Activated T-helper 1 cell treated with anti-CD3 and anti-CD28 coated beads, Interleukin-12 subunit alpha, Interleukin-12 subunit beta, Interleukin-2, Interleukin-4 antibody, amounts not matched to agents 30 ng/mL and 10 ng/mL and 1 ng/mL, durations not matched to agents 14 hours and 24 hours and 36 hours (primary cell): Measurements from ENCODE around the gene EYA4. TPM values are rescaled to one million over a fixed set of nuclear protein-coding genes. Genes with fewer than 3 reads are reported as not detected.

Source experiments
- DNase-seq: peaks from one replicate; pipeline ENCODE4 v3.0.0; 2021; ENCODE audit warnings: low spot score
- H3K27ac Mint-ChIP-seq: one replicate; pipeline ENCODE4 v1.8.0; 2021; ENCODE audit warnings: mild to moderate bottlenecking, mixed read lengths
- H3K27me3 Mint-ChIP-seq: one replicate; pipeline ENCODE4 v1.8.0; 2022; ENCODE audit warnings: mild to moderate bottlenecking, moderate library complexity, mixed read lengths; ENCODE audit not compliant: insufficient read depth
- H3K36me3 Mint-ChIP-seq: one replicate; pipeline ENCODE4 v1.8.0; 2021; ENCODE audit warnings: low read depth, mixed read lengths
- H3K4me1 Mint-ChIP-seq: one replicate; pipeline ENCODE4 v1.8.0; 2021; ENCODE audit warnings: low read depth, mixed read lengths
- H3K4me3 Mint-ChIP-seq: one replicate; pipeline ENCODE4 v1.8.0; 2021; ENCODE audit warnings: mild to moderate bottlenecking, moderate library complexity, mixed read lengths
- H3K9me3 Mint-ChIP-seq: one replicate; pipeline ENCODE4 v1.8.0; 2021; ENCODE audit warnings: mixed read lengths
- intact Hi-C: fragments of 100-400 bp; cut with micrococcal nuclease; formaldehyde crosslinking; loops from one replicate; pipeline ENCODE4 v1.15.1; 2024
- total RNA-seq: library from RNA; stranded (reverse); gene quantifications from 2 replicates; pipeline ENCODE4 v1.2.3, GENCODE V29; 2022

The EYA4 gene
- total RNA-seq, 1 donor from 2014 or later, result not detected

DNA sequence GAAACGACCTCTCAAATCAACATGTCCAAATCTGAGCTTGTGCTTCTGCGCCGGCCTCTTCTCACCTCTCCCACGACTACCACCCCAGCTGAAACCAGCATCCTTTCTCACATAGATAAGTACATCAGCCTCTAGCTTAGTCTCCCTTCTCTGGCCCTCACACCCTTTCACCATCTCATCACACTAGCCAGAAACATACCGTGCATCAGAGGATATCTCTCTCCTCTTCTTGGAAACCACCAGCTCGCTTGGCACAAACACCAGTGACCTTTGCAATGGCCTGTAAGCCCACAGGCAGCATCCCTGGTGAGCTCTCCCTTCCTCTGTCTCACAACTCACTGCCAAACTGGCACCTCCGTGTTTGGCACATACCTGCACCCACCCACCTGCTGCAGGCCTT is 291.8 kb downstream of the EYA4 start:
- Mint-ChIP-seq H3K4me3 (no peak overlapping the region), H3K4me1 (no peaks in the 10 kb centered on the region), H3K27ac (no peak overlapping the region), H3K36me3 (no peaks in the 10 kb centered on the region), H3K27me3 (no peaks in the 10 kb centered on the region), H3K9me3 (no peaks in the 10 kb centered on the region)
- intact Hi-C loops, result no loop called here
- DNase-seq, result no peak

DNA sequence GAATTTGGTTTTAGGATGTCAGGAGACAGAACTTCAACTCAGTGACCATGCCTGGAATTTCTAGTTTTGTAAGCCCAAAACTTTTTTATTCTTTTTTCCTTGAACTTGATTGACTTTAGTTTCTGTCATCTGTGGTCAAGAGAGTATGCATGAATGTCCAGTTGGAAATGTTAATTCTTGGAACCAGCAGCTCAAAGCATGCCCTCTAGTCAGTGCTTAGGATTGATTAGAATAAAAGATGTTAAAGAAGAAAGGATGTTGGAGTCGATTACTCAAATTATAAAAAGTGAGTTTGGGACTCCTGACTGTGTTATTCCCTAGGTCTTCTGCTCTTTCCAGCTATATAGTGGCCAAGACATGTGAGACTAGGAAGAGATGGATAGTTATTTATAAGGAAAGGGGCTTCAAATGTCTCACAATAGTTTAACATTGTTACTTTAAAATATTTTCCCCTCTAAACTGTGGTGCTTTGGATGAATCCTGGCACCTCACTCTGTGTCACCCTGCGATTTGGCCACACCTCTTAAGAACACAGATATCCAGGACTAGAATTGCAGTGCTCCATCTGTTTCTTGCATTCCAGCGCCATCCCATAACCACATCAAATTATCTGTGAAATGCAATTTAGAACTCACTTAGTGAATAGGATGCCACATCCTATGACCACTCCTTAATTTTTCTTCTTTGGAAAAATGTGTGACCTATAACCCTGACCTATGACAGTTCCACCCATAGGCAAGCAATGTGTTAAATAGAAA is 298.5 kb downstream of the EYA4 start:
- Mint-ChIP-seq H3K9me3 (no peaks in the 10 kb centered on the region), H3K4me3 (no peak overlapping the region), H3K4me1 (no peaks in the 10 kb centered on the region), H3K27me3 (peaks cover 2% of the 10 kb centered on the region), H3K36me3 (no peaks in the 10 kb centered on the region), H3K27ac (no peak overlapping the region)
- intact Hi-C loops, result no loop called here
- no peak for DNase-seq

DNA sequence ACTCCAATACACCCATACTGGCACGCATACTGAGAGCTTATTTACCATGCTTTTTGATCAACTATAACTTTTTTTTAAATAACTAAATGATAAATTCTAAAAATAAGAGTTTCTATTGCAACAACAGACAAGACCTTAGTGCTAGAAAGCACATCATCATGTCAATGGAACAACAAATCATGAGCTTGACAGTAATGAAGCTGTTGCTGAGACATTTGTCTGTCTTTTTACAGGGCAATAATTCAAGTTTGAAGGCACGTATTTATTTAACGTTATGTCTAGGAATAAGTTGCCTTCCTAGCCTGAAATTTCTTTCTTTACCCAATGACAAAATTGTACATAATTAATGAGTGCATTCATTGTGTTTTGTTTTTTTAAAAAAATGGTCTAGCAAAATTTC is 299.2 kb downstream of the EYA4 start:
- intact Hi-C loops, result no loop called here
- Mint-ChIP-seq H3K36me3 (no peaks in the 10 kb centered on the region), H3K27me3 (peaks cover 2% of the 10 kb centered on the region), H3K9me3 (no peaks in the 10 kb centered on the region), H3K4me3 (no peak overlapping the region), H3K4me1 (no peaks in the 10 kb centered on the region), H3K27ac (no peak overlapping the region)
- no peak for DNase-seq

DNA sequence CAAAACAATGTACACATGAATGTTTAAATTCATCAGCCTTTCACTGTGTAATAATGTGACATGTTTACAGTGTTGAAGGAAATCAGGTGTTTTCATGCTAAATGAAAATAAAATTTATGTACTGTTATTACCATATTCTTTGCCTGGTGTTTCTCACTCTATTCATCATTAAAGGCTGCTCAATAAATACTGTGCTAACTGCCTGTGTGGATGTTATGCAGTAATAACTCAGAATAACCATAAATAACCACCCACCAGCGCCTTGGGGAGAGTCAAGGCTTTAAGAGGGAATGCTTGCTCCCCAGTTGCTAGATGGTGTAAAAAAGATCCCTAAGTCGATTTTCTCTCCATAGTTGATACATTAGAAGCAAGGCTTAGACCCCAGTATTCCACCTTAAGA is 299.9 kb downstream of the EYA4 start:
- Mint-ChIP-seq H3K9me3 (no peaks in the 10 kb centered on the region), H3K4me1 (no peaks in the 10 kb centered on the region), H3K27ac (no peak overlapping the region), H3K4me3 (no peak overlapping the region), H3K36me3 (no peaks in the 10 kb centered on the region), H3K27me3 (peaks cover 2% of the 10 kb centered on the region)
- no peak for DNase-seq
- intact Hi-C loops, result no loop called here

DNA sequence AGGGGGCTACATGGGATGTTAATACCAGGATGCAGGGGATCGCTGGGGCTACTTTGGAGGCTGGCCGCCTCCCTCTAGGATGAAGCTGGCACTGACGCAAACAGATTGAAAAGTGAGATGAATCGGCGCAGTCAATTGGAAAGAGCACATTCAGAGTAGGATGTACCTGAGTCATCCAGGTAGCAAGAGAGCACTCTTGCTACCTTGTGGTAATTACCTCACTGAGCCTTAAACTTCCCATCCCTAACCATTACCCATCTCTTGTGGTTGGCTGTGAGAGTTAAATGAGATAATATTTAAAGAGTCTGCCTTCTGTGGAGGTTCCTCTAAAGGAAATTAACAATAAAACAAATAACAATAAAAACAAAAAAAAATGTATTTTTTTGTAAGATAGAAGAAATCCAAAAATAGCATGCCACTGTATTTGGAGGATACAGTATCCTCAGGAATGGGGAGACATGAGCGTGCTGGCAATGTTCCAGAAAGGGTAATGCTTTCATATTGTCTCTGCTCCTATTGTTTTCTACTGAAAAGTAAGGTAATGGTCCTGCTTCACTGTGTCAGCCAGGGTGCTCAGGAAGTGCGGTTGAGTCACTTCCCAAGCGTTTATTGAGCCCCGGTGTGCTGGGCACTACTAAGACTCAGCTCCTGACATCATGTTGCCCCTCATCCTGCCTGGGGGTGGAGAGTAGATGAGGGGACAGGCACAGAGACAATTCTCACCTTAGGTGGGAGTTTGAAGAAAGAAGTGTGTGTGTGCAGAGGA is 301.1 kb downstream of the EYA4 start:
- no peaks in the 10 kb centered on the region for H3K9me3 Mint-ChIP-seq
- H3K36me3 Mint-ChIP-seq, result no peaks in the 10 kb centered on the region
- H3K4me1 Mint-ChIP-seq, result no peaks in the 10 kb centered on the region
- no peak overlapping the region for H3K27ac Mint-ChIP-seq
- H3K4me3 Mint-ChIP-seq, result no peak overlapping the region
- peaks cover 2% of the 10 kb centered on the region for H3K27me3 Mint-ChIP-seq
- intact Hi-C loops, result no loop called here
- no peak for DNase-seq

DNA sequence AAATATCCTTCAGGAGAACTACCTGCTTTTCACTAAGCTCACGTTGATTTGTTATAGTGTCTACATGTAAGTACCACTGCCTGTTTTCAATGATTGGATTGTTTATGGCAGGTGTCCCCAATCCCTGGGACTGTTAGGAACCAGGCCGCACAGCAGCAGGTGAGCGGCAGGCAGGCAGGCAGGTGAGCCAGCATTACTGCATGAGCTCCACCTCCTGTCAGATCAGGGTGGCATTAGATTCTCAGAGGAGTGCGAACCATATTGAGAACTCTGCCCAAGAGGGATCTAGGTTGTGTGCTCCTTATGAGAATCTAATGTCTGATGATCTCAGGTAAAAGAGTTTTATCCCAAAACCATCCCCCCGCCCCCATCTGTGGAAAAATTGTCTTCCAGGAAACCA is 303.3 kb downstream of the EYA4 start:
- no peak overlapping the region for H3K4me3 Mint-ChIP-seq
- no peak for DNase-seq
- no peaks in the 10 kb centered on the region for H3K9me3 Mint-ChIP-seq
- no peaks in the 10 kb centered on the region for H3K27me3 Mint-ChIP-seq
- no peaks in the 10 kb centered on the region for H3K36me3 Mint-ChIP-seq
- intact Hi-C loops, result no loop called here
- H3K4me1 Mint-ChIP-seq, result no peaks in the 10 kb centered on the region
- H3K27ac Mint-ChIP-seq, result no peak overlapping the region

DNA sequence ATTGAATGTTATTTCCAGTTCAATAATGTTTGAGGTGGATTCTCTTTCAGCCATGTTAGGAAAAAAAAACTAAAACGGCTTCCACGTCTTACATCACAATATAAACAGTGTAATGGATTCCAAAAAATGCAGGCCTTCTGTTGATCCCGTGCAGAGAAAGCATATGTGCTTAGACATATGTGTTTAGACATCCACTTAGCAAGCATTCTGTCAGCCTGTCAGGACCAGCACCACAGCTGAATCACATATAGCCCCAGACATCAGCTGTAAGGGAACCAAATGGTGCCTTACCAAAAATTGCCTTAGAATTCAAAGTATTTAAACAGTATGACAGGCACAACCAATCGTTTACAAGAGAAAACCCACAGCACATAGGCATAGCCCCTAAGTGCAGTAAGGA is 304.9 kb downstream of the EYA4 start:
- no peaks in the 10 kb centered on the region for H3K4me1 Mint-ChIP-seq
- no peaks in the 10 kb centered on the region for H3K9me3 Mint-ChIP-seq
- H3K27me3 Mint-ChIP-seq, result peaks cover 5% of the 10 kb centered on the region
- no peaks in the 10 kb centered on the region for H3K36me3 Mint-ChIP-seq
- no peak overlapping the region for H3K4me3 Mint-ChIP-seq
- intact Hi-C loops, result no loop called here
- no peak overlapping the region for H3K27ac Mint-ChIP-seq
- DNase-seq, result no peak

DNA sequence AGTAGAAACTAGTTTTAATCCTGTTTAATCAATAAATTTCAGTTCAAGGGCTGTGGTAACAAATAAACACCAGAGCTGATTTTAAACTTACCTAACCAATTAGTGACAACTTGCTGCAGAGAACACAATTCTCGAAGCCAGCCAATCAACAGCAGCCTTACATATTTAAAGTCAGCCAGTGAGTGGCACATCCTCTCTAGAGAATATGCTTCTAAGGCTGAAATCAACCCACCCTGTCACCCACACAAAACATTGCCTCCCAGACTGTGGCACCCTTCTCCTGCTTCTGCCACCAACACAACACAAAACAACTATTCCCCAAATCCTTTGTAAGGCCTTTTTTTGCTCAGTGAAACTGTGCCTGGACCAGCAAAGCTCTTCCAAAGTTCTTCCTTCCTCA is 306.0 kb downstream of the EYA4 start:
- H3K4me3 Mint-ChIP-seq, result no peak overlapping the region
- DNase-seq, result no peak
- intact Hi-C loops, result no loop called here
- H3K4me1 Mint-ChIP-seq, result no peaks in the 10 kb centered on the region
- no peaks in the 10 kb centered on the region for H3K9me3 Mint-ChIP-seq
- H3K27me3 Mint-ChIP-seq, result peaks cover 7% of the 10 kb centered on the region
- H3K36me3 Mint-ChIP-seq, result no peaks in the 10 kb centered on the region
- H3K27ac Mint-ChIP-seq, result no peak overlapping the region

DNA sequence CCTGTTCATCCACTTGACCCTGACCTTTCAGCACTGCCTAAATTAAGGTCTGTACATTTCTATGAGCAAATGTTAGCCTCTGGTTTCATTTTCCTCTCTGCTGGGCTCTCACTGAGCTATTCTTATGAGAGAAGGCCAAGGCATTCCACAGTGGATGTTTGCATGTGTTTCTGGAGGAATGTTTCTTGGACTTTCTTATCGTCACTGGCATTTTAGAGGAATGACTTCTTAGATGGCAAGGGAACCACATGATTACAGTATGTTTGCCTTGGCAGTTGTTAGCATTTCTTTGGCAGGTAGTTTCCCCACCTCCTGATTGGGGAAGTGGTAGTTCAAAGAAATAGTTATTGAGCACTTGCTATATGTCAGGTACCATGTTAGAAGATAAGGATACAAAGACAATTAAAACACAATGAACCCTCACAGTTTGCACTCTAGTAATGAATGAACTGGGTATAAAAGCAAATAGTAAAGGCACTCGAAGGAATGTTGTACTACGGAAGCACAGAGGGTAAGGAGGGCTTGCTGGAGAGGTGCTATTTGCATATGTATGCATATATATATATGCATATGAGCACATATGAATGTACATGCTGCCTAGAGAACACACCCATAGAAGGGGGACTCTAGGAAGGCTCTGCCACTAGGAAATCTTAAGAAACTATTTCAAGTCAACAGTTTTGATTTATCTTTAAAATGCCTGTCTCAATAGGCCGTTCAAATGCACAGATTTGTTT is 307.4 kb downstream of the EYA4 start:
- intact Hi-C loops, result no loop called here
- no peaks in the 10 kb centered on the region for H3K4me1 Mint-ChIP-seq

DNA sequence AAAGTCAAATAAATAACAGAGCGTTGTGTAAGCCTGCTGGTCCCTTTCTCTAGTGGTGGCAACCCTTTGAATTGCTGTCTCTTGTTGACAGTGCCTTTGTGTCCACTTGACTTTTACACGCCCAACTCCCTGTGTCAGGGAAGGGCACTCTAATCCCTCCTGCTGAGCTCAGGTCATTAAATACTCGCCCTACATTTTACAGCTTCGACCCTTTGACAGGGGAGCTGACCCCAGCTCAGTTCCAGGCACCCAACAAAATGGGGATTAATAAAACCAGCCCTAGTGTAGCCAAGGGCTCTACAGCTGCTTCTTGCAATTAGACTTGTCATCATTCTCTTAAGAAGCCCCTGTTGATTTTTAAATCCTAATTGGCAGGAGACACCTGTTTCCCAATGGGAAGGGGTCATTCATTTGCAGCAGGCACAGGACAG is 308.2 kb downstream of the EYA4 start:
- no peaks in the 10 kb centered on the region for H3K36me3 Mint-ChIP-seq
- peaks cover 7% of the 10 kb centered on the region for H3K27me3 Mint-ChIP-seq
- H3K27ac Mint-ChIP-seq, result no peak overlapping the region
- intact Hi-C loops, result no loop called here
- H3K9me3 Mint-ChIP-seq, result no peaks in the 10 kb centered on the region
- DNase-seq, result no peak
- no peaks in the 10 kb centered on the region for H3K4me1 Mint-ChIP-seq
- no peak overlapping the region for H3K4me3 Mint-ChIP-seq

More for the DNA sequence above, 307.4 kb downstream of the EYA4 start:
- H3K27me3 Mint-ChIP-seq, result peaks cover 7% of the 10 kb centered on the region
- no peaks in the 10 kb centered on the region for H3K36me3 Mint-ChIP-seq
- H3K9me3 Mint-ChIP-seq, result no peaks in the 10 kb centered on the region
- H3K4me3 Mint-ChIP-seq, result no peak overlapping the region
- no peak for DNase-seq
- H3K27ac Mint-ChIP-seq, result no peak overlapping the region

DNA sequence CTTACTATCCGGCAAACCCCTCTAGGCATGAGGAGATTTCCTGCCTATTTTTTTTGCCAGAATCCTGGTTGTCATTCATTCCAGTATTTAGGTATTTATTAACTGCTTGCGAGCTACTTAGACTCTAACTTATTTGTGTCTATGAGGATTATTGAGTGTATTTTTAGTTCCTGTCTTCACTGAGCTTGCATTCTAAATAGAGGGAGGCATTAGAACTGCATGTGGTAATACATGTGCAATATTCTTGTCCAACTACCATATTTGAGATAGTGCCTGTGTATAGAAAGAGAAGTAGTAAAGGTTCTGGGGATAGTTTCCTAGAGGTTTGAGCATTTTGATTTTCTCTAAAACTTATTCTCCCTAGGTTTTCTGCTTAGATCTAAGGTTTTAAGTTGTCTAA is 308.9 kb downstream of the EYA4 start:
- no peak for DNase-seq
- no peaks in the 10 kb centered on the region for H3K36me3 Mint-ChIP-seq
- intact Hi-C loops, result no loop called here
- no peak overlapping the region for H3K4me3 Mint-ChIP-seq
- H3K4me1 Mint-ChIP-seq, result no peaks in the 10 kb centered on the region
- no peaks in the 10 kb centered on the region for H3K9me3 Mint-ChIP-seq
- H3K27ac Mint-ChIP-seq, result no peak overlapping the region
- H3K27me3 Mint-ChIP-seq, result peaks cover 7% of the 10 kb centered on the region

DNA sequence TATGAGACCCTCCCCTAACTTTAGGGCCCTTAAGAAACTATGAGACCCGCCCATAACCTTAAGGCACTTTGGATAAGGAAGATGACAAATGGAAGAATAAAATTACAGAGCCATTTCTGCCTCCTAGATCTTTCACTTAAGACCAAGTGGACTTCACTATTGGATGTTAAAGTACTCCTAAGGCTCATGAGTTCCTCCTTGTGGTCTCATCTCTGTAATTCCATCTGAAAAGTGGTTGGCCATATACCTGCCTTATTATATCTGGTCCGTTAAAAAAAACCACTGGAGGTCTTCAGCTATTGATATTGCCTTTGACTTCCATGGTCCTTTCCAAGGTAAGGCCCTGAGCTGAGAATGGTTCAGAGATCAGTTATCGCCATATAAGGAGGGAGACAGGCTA is 310.3 kb downstream of the EYA4 start:
- Mint-ChIP-seq H3K36me3 (no peaks in the 10 kb centered on the region), H3K4me1 (no peaks in the 10 kb centered on the region), H3K9me3 (no peaks in the 10 kb centered on the region), H3K4me3 (no peak overlapping the region), H3K27me3 (peaks cover 7% of the 10 kb centered on the region), H3K27ac (no peak overlapping the region)
- intact Hi-C loops, result no loop called here
- DNase-seq, result no peak

DNA sequence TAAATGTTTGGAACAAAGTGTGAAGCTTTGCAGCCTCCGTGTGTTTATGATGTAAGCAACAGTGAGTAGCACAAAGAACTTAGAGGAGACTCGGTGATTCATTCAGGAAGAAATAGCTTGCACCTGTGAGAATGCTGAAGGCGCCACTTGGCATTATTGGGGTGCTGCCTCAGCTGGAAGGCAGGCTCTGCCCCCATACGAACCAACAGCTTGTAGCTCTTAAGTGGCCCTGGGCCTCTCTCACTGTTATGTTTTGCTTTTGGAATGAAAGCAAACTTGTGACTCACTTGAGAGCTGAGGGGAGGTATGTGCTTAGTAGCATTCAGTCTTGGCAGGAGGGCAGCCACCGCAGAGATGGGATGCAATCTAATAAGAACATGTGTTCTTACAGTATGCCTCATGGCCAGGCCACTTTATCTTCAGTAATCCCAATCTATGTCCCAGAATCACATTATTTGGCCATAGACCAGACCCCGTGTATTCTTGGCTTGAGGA is 310.7 kb downstream of the EYA4 start:
- DNase-seq, result no peak
- no peaks in the 10 kb centered on the region for H3K36me3 Mint-ChIP-seq
- intact Hi-C loops, result loop anchor here (2.0 kb wide), 1 partner anchor 367 kb away; no protein-coding TSS in a partner anchor

More for the DNA sequence above, 310.7 kb downstream of the EYA4 start:
- Mint-ChIP-seq H3K4me3 (no peak overlapping the region), H3K27me3 (peaks cover 7% of the 10 kb centered on the region), H3K27ac (no peak overlapping the region), H3K9me3 (no peaks in the 10 kb centered on the region), H3K4me1 (no peaks in the 10 kb centered on the region)
